Measurements from ENCODE around the gene STPG1.

STPG1 gene

DNA sequence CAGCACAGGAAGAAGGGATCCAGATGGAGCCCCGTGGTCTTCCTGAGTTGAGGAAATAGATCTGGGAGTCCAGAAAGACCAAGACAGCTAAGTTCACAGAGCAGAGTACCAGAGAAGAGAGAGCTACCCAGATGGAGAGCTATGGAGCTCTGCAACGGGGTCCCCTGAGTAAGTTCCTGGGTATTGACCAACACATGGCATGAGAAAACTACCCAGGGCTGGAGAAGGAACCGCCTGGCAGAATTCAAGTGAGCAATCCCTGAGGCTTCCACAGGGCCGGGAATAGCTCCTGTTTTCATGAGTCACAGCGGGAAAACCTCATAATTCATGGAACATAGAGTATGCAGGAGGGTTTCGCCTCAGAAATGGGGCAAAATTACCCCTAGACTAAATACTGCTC, 19.7 kb downstream of the STPG1 start:
- Histone ChIP-seq H3K27ac (ENCODE audit: low read length) (no peak overlapping the region), H3K4me3 (ENCODE audit: low read length in 2 of 2) (no peak overlapping the region)

DNA sequence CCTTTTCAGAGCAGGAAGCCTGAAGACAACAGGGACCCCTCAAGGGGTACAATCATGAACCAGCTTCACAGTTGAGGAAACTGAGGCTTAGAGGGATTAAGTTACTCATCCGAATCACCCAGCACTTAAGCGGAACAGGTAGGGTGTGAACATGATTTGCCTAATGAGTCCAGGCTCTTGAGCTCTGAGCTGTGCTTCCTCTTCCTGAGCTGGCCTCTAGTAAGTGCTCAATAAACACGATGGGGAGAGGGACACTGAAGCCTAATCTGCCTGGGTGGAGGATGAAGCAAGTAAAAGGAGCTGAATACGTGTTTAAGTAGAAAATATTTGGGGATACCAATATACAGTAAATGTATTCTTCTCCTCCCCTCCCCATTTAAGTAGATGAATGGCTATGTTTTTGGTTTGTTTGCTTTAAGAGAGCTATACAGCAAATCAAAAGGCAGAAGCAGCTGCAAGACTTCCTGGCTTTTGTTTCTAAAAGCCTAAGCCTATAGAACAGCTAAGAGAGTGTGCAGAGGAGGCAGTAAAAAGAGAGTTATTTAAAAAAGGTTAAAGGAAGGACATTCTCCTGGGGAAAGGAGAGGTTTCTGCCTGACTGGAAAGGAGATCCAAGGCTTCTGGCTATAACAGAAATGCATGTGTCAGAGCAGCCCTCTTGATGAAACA, 20.5 kb downstream of the STPG1 start:
- Histone ChIP-seq H3K9ac (ENCODE audit: low read length in 2 of 2) (no peak overlapping the region), H3K4me3 (ENCODE audit: low read length in 2 of 2) (no peak overlapping the region), H3K4me1 (ENCODE audit: control insufficient read depth, insufficient read depth, low read length) (peaks cover 9% of the 10 kb centered on the region), H3K9me3 (ENCODE audit: control insufficient read depth in 2 of 2, low read length in 2 of 2) (no peaks in the 10 kb centered on the region), H3K36me3 (ENCODE audit: control insufficient read depth in 2 of 2, insufficient read depth in 2 of 2, low read length in 2 of 2) (no peaks in the 10 kb centered on the region), H3K27ac (ENCODE audit: low read length) (no peak overlapping the region), H3K27me3 (ENCODE audit: control insufficient read depth in 1 of 2, insufficient read depth in 2 of 2, low read length in 2 of 2) (no peaks in the 10 kb centered on the region)

More for the DNA sequence above, 19.7 kb downstream of the STPG1 start:
- Histone ChIP-seq H3K27me3 (ENCODE audit: control insufficient read depth in 1 of 2, insufficient read depth in 2 of 2, low read length in 2 of 2) (no peaks in the 10 kb centered on the region), H3K9ac (ENCODE audit: low read length in 2 of 2) (no peak overlapping the region), H3K4me1 (ENCODE audit: control insufficient read depth, insufficient read depth, low read length) (peaks cover 9% of the 10 kb centered on the region), H3K36me3 (ENCODE audit: control insufficient read depth in 2 of 2, insufficient read depth in 2 of 2, low read length in 2 of 2) (no peaks in the 10 kb centered on the region), H3K9me3 (ENCODE audit: control insufficient read depth in 2 of 2, low read length in 2 of 2) (no peaks in the 10 kb centered on the region)

DNA sequence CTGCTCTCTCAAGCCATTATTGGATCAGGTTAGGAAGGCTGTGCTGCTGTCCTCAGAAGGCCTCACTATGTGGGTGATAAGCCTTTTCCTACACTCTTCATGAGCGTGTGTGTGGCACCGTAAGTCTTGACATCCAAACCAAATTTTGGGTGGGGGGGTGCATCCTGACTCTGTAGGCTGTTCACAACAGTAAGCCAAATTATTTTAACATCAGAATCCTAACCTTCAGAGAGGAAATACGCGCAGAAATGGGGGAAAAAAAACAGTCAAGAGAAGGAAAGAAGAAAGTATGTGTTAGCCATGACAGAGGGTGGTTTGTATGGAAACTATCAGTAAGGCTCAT, 21.0 kb downstream of the STPG1 start:
- Histone ChIP-seq H3K9ac (ENCODE audit: low read length in 2 of 2) (peak overlapping the region; percentile 14 to 52), H3K4me1 (ENCODE audit: control insufficient read depth, insufficient read depth, low read length) (peaks cover 9% of the 10 kb centered on the region), H3K27me3 (ENCODE audit: control insufficient read depth in 1 of 2, insufficient read depth in 2 of 2, low read length in 2 of 2) (no peaks in the 10 kb centered on the region), H3K36me3 (ENCODE audit: control insufficient read depth in 2 of 2, insufficient read depth in 2 of 2, low read length in 2 of 2) (peaks cover 0 to under 1% of the 10 kb centered on the region in 2 donors), H3K9me3 (ENCODE audit: control insufficient read depth in 2 of 2, low read length in 2 of 2) (no peaks in the 10 kb centered on the region), H3K4me3 (ENCODE audit: low read length in 2 of 2) (no peak overlapping the region), H3K27ac (ENCODE audit: low read length) (peak overlapping the region; percentile 85)

DNA sequence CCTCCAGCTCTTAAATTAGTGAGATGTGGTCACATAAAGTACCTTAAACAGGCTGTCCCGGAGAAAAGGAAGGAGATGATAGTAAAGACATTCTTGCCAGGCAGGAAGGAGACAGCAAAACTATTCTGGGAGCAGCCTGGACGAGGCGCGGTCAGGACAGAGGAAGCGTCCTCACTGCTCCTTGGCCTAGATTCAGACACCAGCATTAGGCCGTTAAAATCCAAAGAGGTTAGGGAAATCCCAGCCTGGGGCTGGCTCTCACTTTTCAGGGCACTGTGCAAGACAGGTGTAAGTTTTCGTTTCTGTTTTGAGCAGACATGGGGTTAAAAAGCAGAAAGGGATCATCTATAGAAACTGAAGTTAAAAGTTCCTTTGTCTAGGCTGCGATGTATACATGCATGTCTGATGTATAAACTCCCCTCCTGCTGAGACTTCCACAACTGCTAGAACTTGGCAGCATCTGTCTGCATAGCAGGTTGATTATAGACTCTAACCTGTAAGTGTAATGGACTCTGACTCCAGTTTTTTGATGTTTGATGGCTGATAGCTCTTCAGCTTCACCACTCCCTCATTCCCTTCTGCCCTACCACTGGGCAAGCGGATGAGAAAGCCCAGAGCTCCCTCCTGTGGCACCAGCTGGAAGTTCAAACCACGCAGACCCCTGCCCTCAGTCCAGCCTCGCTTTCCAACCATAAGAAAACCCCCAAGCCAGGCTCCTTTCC, 21.5 kb downstream of the STPG1 start:
- Histone ChIP-seq H3K27ac (ENCODE audit: low read length) (peak overlapping the region; percentile 85), H3K9me3 (ENCODE audit: control insufficient read depth in 2 of 2, low read length in 2 of 2) (no peaks in the 10 kb centered on the region), H3K9ac (ENCODE audit: low read length in 2 of 2) (peak overlapping the region; percentile 39 to 52), H3K36me3 (ENCODE audit: control insufficient read depth in 2 of 2, insufficient read depth in 2 of 2, low read length in 2 of 2) (peaks cover 0 to 5% of the 10 kb centered on the region in 2 donors), H3K27me3 (ENCODE audit: control insufficient read depth in 1 of 2, insufficient read depth in 2 of 2, low read length in 2 of 2) (no peaks in the 10 kb centered on the region), H3K4me3 (ENCODE audit: low read length in 2 of 2) (peak overlapping the region; percentile 12 to 52), H3K4me1 (ENCODE audit: control insufficient read depth, insufficient read depth, low read length) (peaks cover 9% of the 10 kb centered on the region)

DNA sequence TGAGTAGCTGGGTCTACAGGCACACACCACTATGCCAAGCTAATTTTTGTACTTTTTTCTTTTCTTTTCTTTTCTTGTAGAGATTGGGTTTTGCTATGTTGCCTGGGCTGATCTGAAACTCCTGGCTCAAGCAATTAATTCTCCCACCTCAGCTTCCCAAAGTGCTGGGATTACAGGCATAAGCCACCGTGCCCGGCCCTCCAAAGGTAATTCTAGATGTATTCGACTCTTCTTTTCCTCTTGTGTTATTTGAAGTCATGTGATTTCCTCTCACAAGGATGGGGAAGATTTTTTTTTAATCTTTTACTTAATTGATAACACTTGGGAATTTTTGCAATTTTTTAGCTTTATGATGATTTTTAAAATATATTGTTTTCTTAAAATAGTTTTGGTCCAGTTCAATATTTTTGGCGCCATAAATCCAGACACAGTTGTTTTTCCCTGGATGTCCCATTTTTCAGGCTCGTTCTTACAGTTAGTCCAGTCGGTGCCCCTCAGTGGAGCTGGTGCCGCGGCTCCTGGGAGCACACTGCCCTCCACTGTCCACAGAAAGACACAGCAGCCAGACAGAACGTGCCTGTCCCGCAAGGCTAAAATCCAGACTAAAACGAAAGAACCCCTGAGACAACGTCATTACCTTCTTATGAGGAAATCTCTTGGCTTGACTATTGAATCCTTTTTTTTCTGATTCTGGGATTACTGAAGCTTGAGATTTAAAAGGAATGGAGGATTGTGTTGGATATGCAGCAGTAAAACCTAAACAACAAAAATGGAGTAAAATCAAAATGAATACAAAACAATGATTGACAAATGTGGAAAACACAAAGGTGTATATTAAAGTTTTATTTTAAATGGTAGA, 22.4 kb downstream of the STPG1 start:
- H3K4me3 ChIP-seq (ENCODE audit: low read length in 2 of 2), result no peak overlapping the region
- no peaks in the 10 kb centered on the region for H3K9me3 ChIP-seq (ENCODE audit: control insufficient read depth in 2 of 2, low read length in 2 of 2)
- peaks cover 9% of the 10 kb centered on the region for H3K4me1 ChIP-seq (ENCODE audit: control insufficient read depth, insufficient read depth, low read length)
- peak overlapping the region; percentile 39 to 52 for H3K9ac ChIP-seq (ENCODE audit: low read length in 2 of 2)
- peak overlapping the region; percentile 85 for H3K27ac ChIP-seq (ENCODE audit: low read length)
- H3K36me3 ChIP-seq (ENCODE audit: control insufficient read depth in 2 of 2, insufficient read depth in 2 of 2, low read length in 2 of 2), result peaks cover 0 to 8% of the 10 kb centered on the region in 2 donors
- H3K27me3 ChIP-seq (ENCODE audit: control insufficient read depth in 1 of 2, insufficient read depth in 2 of 2, low read length in 2 of 2), result no peaks in the 10 kb centered on the region

DNA sequence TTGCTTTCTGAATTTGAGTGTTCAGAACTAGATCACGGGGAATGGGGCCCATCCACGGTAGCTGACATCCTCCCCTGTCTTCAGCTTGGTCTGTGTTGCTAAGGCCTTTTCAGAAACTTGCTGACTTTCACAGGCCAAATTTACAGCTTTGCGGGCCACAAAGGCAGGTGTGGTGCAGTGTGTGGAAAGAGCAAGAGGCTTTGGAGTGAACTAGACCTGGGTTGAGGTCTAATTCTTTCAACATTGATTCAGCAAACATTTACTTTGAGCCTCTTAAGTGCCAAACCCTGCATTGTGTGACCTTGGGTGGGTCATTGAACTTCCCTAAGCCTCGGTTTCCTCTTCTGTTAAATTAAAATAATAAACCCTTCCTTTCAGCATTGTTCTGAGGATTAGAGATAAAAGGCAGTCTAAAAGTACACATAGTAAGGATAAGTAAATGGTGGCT, 24.3 kb downstream of the STPG1 start:
- no peak overlapping the region for H3K9ac ChIP-seq (ENCODE audit: low read length in 2 of 2)
- peaks cover 0 to 8% of the 10 kb centered on the region in 2 donors for H3K36me3 ChIP-seq (ENCODE audit: control insufficient read depth in 2 of 2, insufficient read depth in 2 of 2, low read length in 2 of 2)
- no peaks in the 10 kb centered on the region for H3K27me3 ChIP-seq (ENCODE audit: control insufficient read depth in 1 of 2, insufficient read depth in 2 of 2, low read length in 2 of 2)
- H3K27ac ChIP-seq (ENCODE audit: low read length), result no peak overlapping the region
- no peak overlapping the region for H3K4me3 ChIP-seq (ENCODE audit: low read length in 2 of 2)
- peaks cover 9% of the 10 kb centered on the region for H3K4me1 ChIP-seq (ENCODE audit: control insufficient read depth, insufficient read depth, low read length)
- no peaks in the 10 kb centered on the region for H3K9me3 ChIP-seq (ENCODE audit: control insufficient read depth in 2 of 2, low read length in 2 of 2)

DNA sequence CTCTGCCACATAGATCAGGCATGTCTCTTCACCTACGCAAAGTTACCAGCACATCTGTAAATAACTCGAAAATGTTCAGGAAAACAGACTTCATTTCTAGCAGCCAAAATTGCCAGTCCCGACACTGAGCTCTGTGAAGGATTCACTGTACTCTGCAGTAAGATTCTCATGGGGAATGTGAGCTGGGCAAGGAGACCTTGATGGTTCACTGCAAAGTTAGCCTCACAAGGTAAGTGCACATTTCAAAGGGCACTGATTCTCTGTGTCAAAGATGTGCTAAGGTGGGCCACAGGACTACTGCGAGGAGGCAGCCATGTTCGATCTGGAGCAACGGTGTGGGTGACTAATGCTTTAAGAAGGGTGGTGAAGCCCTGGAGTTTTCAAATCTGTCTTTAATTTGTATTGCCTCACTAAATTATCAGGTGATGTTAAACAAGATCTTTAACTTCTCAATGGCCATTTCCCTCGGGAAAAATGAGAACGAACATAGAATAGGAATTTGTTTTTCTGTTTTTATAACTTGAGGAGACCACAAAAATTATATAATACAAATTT, 25.2 kb downstream of the STPG1 start:
- Histone ChIP-seq H3K4me1 (ENCODE audit: control insufficient read depth, insufficient read depth, low read length) (peaks cover 9% of the 10 kb centered on the region), H3K27ac (ENCODE audit: low read length) (no peak overlapping the region), H3K4me3 (ENCODE audit: low read length in 2 of 2) (no peak overlapping the region), H3K27me3 (ENCODE audit: control insufficient read depth in 1 of 2, insufficient read depth in 2 of 2, low read length in 2 of 2) (no peaks in the 10 kb centered on the region), H3K9me3 (ENCODE audit: control insufficient read depth in 2 of 2, low read length in 2 of 2) (no peaks in the 10 kb centered on the region), H3K36me3 (ENCODE audit: control insufficient read depth in 2 of 2, insufficient read depth in 2 of 2, low read length in 2 of 2) (peaks cover 0 to 12% of the 10 kb centered on the region in 2 donors), H3K9ac (ENCODE audit: low read length in 2 of 2) (no peak overlapping the region)

DNA sequence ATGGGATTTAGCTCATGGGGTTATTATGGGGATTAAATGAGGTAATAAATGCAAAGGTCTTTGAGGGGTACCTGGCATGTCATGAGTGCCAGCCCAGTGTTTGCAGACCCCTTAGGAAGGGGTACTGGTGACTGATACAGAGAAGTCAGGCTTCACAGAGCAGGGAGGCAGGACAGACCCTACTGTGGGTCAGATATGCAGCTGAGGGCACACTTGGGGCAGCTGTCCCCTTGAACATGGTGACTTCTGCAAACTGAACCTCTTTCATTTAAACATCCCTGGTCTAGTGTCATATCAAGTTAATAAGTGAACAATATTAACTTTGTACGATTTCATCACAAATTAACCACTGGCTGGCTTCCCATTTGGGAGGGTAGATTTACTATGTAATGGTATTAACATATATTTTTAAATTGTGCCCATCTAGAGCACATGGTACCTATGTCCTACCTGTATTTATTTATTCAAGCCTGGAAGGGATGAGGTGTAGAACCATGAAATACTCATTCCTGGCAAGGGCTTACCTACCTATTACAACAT, 25.9 kb downstream of the STPG1 start:
- H3K27me3 ChIP-seq (ENCODE audit: control insufficient read depth in 1 of 2, insufficient read depth in 2 of 2, low read length in 2 of 2), result no peaks in the 10 kb centered on the region
- H3K4me1 ChIP-seq (ENCODE audit: control insufficient read depth, insufficient read depth, low read length), result peaks cover 9% of the 10 kb centered on the region

DNA sequence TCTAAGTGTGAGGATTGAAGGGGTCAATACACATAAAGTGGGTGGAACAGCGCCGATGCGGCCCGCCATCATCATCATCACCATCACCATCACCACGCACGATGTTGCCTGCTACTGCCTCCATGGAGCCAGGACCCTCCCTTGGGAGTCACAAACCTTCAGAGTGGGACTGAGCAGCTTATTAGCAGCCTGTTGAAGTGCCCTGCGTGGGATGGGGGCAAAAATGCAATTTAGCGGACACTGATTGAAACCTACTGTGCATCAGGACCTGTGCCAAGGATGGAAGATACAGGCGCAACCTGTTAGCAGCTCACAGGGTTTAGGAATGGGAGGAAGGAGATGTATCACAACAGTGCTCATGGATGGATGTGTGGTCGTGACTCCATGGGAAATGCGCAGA, 26.7 kb downstream of the STPG1 start:
- no peak overlapping the region for H3K27ac ChIP-seq (ENCODE audit: low read length)
- H3K4me1 ChIP-seq (ENCODE audit: control insufficient read depth, insufficient read depth, low read length), result peaks cover 3% of the 10 kb centered on the region
- no peak overlapping the region for H3K4me3 ChIP-seq (ENCODE audit: low read length in 2 of 2)
- no peaks in the 10 kb centered on the region for H3K9me3 ChIP-seq (ENCODE audit: control insufficient read depth in 2 of 2, low read length in 2 of 2)
- no peak overlapping the region for H3K9ac ChIP-seq (ENCODE audit: low read length in 2 of 2)
- peaks cover 5 to 14% of the 10 kb centered on the region in 2 donors for H3K36me3 ChIP-seq (ENCODE audit: control insufficient read depth in 2 of 2, insufficient read depth in 2 of 2, low read length in 2 of 2)
- H3K27me3 ChIP-seq (ENCODE audit: control insufficient read depth in 1 of 2, insufficient read depth in 2 of 2, low read length in 2 of 2), result no peaks in the 10 kb centered on the region

More for the DNA sequence above, 25.9 kb downstream of the STPG1 start:
- no peak overlapping the region for H3K4me3 ChIP-seq (ENCODE audit: low read length in 2 of 2)
- H3K9me3 ChIP-seq (ENCODE audit: control insufficient read depth in 2 of 2, low read length in 2 of 2), result no peaks in the 10 kb centered on the region
- H3K9ac ChIP-seq (ENCODE audit: low read length in 2 of 2), result no peak overlapping the region
- H3K36me3 ChIP-seq (ENCODE audit: control insufficient read depth in 2 of 2, insufficient read depth in 2 of 2, low read length in 2 of 2), result peaks cover 0 to 12% of the 10 kb centered on the region in 2 donors
- H3K27ac ChIP-seq (ENCODE audit: low read length), result no peak overlapping the region

DNA sequence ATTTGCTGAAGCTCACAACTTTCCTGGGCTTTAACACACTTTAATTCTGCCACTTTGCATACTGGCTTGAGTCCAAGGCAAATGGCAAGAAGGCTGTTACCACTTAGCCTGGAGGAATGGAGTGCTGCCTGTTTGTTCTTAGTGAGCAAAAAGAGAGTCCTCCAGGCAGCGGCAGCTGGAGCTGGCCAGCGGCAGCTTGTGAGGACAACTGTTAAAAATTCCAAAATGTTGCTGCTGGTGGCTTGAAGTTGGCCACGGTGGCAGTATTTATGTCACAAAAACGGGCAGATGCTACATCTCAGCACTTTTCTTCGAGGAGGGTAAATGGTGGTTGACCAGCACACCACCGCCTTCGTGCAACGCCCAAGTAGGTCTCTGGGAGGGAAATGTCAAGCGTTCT, 27.3 kb downstream of the STPG1 start:
- no peaks in the 10 kb centered on the region for H3K4me1 ChIP-seq (ENCODE audit: control insufficient read depth, insufficient read depth, low read length)
- no peak overlapping the region for H3K9ac ChIP-seq (ENCODE audit: low read length in 2 of 2)
- H3K4me3 ChIP-seq (ENCODE audit: low read length in 2 of 2), result no peak overlapping the region
- H3K27ac ChIP-seq (ENCODE audit: low read length), result no peak overlapping the region
- no peaks in the 10 kb centered on the region for H3K27me3 ChIP-seq (ENCODE audit: control insufficient read depth in 1 of 2, insufficient read depth in 2 of 2, low read length in 2 of 2)
- H3K9me3 ChIP-seq (ENCODE audit: control insufficient read depth in 2 of 2, low read length in 2 of 2), result no peaks in the 10 kb centered on the region
- H3K36me3 ChIP-seq (ENCODE audit: control insufficient read depth in 2 of 2, insufficient read depth in 2 of 2, low read length in 2 of 2), result peaks cover 9 to 14% of the 10 kb centered on the region in 2 donors

Measured in stomach smooth muscle (tissue), 2 donors.